Measurements from ENCODE around the gene GNAQ.

Gene GNAQ

GRCh38 chr9:77891128-77891800, 140.3 kb downstream of the GNAQ start:
- TF ChIP-seq, protein P1, sequence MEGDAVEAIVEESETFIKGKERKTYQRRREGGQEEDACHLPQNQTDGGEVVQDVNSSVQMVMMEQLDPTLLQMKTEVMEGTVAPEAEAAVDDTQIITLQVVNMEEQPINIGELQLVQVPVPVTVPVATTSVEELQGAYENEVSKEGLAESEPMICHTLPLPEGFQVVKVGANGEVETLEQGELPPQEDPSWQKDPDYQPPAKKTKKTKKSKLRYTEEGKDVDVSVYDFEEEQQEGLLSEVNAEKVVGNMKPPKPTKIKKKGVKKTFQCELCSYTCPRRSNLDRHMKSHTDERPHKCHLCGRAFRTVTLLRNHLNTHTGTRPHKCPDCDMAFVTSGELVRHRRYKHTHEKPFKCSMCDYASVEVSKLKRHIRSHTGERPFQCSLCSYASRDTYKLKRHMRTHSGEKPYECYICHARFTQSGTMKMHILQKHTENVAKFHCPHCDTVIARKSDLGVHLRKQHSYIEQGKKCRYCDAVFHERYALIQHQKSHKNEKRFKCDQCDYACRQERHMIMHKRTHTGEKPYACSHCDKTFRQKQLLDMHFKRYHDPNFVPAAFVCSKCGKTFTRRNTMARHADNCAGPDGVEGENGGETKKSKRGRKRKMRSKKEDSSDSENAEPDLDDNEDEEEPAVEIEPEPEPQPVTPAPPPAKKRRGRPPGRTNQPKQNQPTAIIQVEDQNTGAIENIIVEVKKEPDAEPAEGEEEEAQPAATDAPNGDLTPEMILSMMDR (IDR thresholded peaks at IDR 0.05; ENCODE audit: unreplicated experiment in 3 of 3) = no peak
- no peaks in the 10 kb centered on the region for H3K9me3 Mint-ChIP-seq
- no peaks in the 10 kb centered on the region for H3K27me3 Mint-ChIP-seq (ENCODE audit: low read depth)
- H3K27ac Mint-ChIP-seq = no peak overlapping the region
- peaks cover 14% of the 10 kb centered on the region for H3K36me3 Mint-ChIP-seq (ENCODE audit: low read depth)
- H3K4me1 Mint-ChIP-seq = no peaks in the 10 kb centered on the region
- no peak overlapping the region for H3K4me3 Mint-ChIP-seq

DNA sequence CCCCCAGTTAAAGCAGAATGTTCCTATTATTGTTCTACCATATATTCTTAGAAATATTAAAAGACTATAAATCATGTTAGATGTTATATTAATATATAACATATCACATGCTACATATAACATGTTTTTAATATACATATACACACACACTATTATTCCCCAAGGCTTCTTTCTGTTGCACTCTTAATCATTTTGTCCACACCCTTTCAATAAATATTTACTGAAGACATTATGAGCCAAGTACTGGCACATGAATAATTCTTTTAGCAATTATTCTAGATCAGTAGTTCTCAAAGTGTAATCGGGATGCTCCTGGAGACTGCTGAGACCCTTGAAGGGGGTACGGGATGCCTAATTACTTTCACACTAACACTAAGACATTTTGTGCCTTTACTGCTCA, 143.9 kb downstream of the GNAQ start:
- peaks cover 22% of the 10 kb centered on the region for H3K4me1 Mint-ChIP-seq

DNA sequence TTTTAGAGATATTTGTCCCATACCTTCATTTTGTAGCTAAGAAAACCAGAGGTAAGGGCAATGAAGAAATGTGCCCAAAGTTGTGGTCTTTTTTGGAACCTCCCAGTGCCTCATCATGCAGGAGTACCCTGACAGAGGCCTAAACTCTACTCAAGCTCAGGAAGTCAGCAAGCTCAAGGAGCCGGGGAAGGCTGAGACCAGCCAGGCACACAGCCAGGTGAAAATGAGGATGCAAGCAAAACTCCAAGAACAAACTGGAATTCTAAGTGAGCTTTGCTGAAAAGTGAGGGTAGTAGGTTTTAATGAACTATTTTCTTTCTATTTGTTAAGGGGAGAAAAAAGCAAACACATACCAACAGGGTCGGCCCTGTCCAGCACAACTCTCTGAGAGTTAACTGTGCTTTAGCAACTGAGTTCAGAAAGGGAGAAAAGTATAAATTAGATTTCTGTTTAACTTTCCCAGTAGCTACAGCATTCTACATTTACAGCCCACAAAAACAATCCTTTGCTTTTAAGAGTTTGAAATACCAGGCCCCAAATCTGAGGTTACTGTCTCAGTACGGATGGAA, 146.4 kb downstream of the GNAQ start:
- no peaks in the 10 kb centered on the region for H3K27me3 Mint-ChIP-seq (ENCODE audit: low read depth)
- TF ChIP-seq, protein P1 (IDR thresholded peaks at IDR 0.05; ENCODE audit: unreplicated experiment in 3 of 3) = no peak
- peaks cover 28% of the 10 kb centered on the region for H3K4me1 Mint-ChIP-seq
- peak overlapping the region; percentile 45 to 71 (median 66) for H3K27ac Mint-ChIP-seq
- H3K4me3 Mint-ChIP-seq = no peak overlapping the region
- H3K9me3 Mint-ChIP-seq = no peaks in the 10 kb centered on the region
- H3K36me3 Mint-ChIP-seq (ENCODE audit: low read depth) = peaks cover 5% of the 10 kb centered on the region

More for the DNA sequence above, 143.9 kb downstream of the GNAQ start:
- Mint-ChIP-seq H3K36me3 (ENCODE audit: low read depth) (peaks cover 5% of the 10 kb centered on the region), H3K4me3 (no peak overlapping the region), H3K27me3 (ENCODE audit: low read depth) (no peaks in the 10 kb centered on the region), H3K27ac (no peak overlapping the region), H3K9me3 (no peaks in the 10 kb centered on the region)
- TF ChIP-seq, protein P1 (IDR thresholded peaks at IDR 0.05; ENCODE audit: unreplicated experiment in 3 of 3) = no peak

- Mint-ChIP-seq H3K9me3 (no peaks in the 10 kb centered on the region), H3K27ac (peak overlapping the region in 2 of 3 experiments; percentile 34 to 66), H3K36me3 (ENCODE audit: low read depth) (no peaks in the 10 kb centered on the region), H3K27me3 (ENCODE audit: low read depth) (no peaks in the 10 kb centered on the region), H3K4me3 (no peak overlapping the region), H3K4me1 (peaks cover 28% of the 10 kb centered on the region)
- TF ChIP-seq, protein P1 (IDR thresholded peaks at IDR 0.05; ENCODE audit: unreplicated experiment in 3 of 3) = no peak
Measured at GRCh38 chr9:77883846-77884771, 147.5 kb downstream of the GNAQ start.

DNA sequence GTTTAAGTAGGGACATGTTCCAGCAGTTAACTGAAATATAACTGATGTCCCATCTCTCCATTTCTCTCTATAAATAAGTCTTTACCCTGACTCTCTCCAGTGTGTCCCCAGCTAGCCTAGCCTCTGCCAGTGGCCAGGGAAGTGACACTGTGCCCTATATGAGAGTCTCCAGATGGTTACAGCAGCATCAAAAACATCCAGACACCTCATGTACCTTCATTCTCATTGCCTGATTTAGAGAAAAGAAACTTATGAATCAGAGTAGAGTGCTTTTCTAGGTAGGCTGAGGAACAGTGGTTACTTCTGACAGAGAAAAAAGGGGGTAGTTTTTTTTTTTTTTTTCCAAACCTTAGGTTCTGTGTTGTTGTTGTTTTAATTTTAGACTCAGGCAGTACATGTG, 148.5 kb downstream of the GNAQ start:
- TF ChIP-seq, protein P1 (IDR thresholded peaks at IDR 0.05; ENCODE audit: unreplicated experiment in 3 of 3) = no peak
- no peak overlapping the region for H3K4me3 Mint-ChIP-seq
- no peaks in the 10 kb centered on the region for H3K9me3 Mint-ChIP-seq
- no peak overlapping the region for H3K27ac Mint-ChIP-seq
- peaks cover 28% of the 10 kb centered on the region for H3K4me1 Mint-ChIP-seq
- no peaks in the 10 kb centered on the region for H3K27me3 Mint-ChIP-seq (ENCODE audit: low read depth)
- no peaks in the 10 kb centered on the region for H3K36me3 Mint-ChIP-seq (ENCODE audit: low read depth)
